GM12878 (cell line): ENCODE results near the gene SCARB2. TPM values are rescaled to one million over a fixed set of nuclear protein-coding genes. Genes with fewer than 3 reads are reported as not detected.

Source experiments
- ATAC-seq: fragments of 200-7000 bp; cut with Tn5 transposase; 3 replicates; pipeline ENCODE4 v1.9.1; 2020; ENCODE audit warnings: mild to moderate bottlenecking, moderate library complexity
- BruUV-seq: library from RNA; stranded (reverse); fragments of 400-500 nt; replicated peaks from 2 replicates; lab custom pipeline; 2021; lab: Mats Ljungman, UMichigan
- CTCF ChIA-PET: fragments of 300-600 bp; sonication (Branson Sonifier 250); formaldehyde crosslinking; extraction: SDS; loops from one replicate; lab custom pipeline; 2021; ENCODE audit warnings: inconsistent platforms; lab: Yijun Ruan, JAX
- POLR2A ChIA-PET: fragments of 350-600 bp; formaldehyde crosslinking; extraction: SDS; loops from one replicate; lab custom pipeline; 2021; ENCODE audit warnings: inconsistent platforms; lab: Charles Lee
- RAD21 ChIA-PET: fragments of 300-600 bp; sonication (Branson Sonifier 250); formaldehyde crosslinking; loops from one replicate; lab custom pipeline; 2023; ENCODE audit warnings: antibody characterized with exemption; ENCODE audit not compliant: unreplicated experiment; lab: Charles Lee
- SMC1A ChIA-PET: fragments of 300-600 bp; sonication (Branson Sonifier 250); formaldehyde crosslinking; loops from one replicate; lab custom pipeline; 2023; ENCODE audit not compliant: unreplicated experiment, uncharacterized antibody; lab: Charles Lee
- DNase-seq: peaks from one replicate; pipeline ENCODE4 v3.0.0-alpha.2; 2011; ENCODE audit warnings: low read depth, low spot score
- FAIRE-seq: peaks from 3 replicates; lab custom pipeline; 2011; peaks lifted over from hg19 to GRCh38; lab: Jason Lieb, UNC
- H2AFZ ChIP-seq: 2 replicates; pipeline ENCODE4 v1.6.0; 2011; ENCODE audit warnings: low read depth, low read length, control low read depth; ENCODE audit not compliant: control insufficient read depth
- H3K27ac ChIP-seq: 2 replicates; pipeline ENCODE4 v1.5.1; 2011; ENCODE audit warnings: control low read depth; ENCODE audit not compliant: control insufficient read depth, insufficient read depth
- H3K27me3 ChIP-seq, 2 experiments: replicated peaks in 1 of 2; 2 replicates each; pipeline versions ENCODE4 v1.6.0 to v1.6.1; 2011; ENCODE audit warnings: low read length in 1 of 2; ENCODE audit not compliant: control insufficient read depth in 2 of 2, insufficient read depth in 2 of 2
- H3K36me3 ChIP-seq, 2 experiments: 2 replicates each; pipeline ENCODE4 v1.5.1; 2011; ENCODE audit warnings: low read length in 1 of 2; ENCODE audit not compliant: control insufficient read depth in 2 of 2, insufficient read depth in 2 of 2
- H3K4me1 ChIP-seq: 2 replicates; pipeline ENCODE4 v1.6.1; 2011; ENCODE audit warnings: mild to moderate bottlenecking, low read length, moderate library complexity, mixed read lengths; ENCODE audit not compliant: control insufficient read depth, insufficient read depth
- H3K4me2 ChIP-seq: 2 replicates; pipeline ENCODE4 v1.6.0; 2011; ENCODE audit warnings: control low read depth; ENCODE audit not compliant: control insufficient read depth, insufficient read depth
- H3K4me3 ChIP-seq: fragments of 200-600 bp; sonication (generic); 2 replicates; pipeline ENCODE4 v1.5.1; 2016
- H3K79me2 ChIP-seq: 2 replicates; pipeline ENCODE4 v1.6.0; 2011; ENCODE audit warnings: low read length; ENCODE audit not compliant: control insufficient read depth, insufficient read depth
- H3K9ac ChIP-seq: 2 replicates; pipeline ENCODE4 v1.8.0; 2011; ENCODE audit warnings: low read length, control low read depth, mixed read lengths; ENCODE audit not compliant: control insufficient read depth, insufficient read depth
- H3K9me3 ChIP-seq: replicated peaks from 3 replicates; pipeline ENCODE4 v1.5.1; 2011; ENCODE audit warnings: mild to moderate bottlenecking, low read length; ENCODE audit not compliant: control insufficient read depth, insufficient read depth
- H4K20me1 ChIP-seq: 2 replicates; pipeline ENCODE4 v1.6.0; 2011; ENCODE audit not compliant: control insufficient read depth, insufficient read depth
- BRCA1 ChIP-seq: IDR thresholded peaks from 2 replicates; pipeline ENCODE4 v1.6.1; 2011; ENCODE audit warnings: low read depth, low read length, improper control_type of control experiment
- CBX3 ChIP-seq: fragments of 200-600 bp; sonication (generic); IDR thresholded peaks from 2 replicates; pipeline ENCODE4 v1.6.1; 2016; ENCODE audit warnings: low read depth, borderline replicate concordance
- EGR1 ChIP-seq, 2 experiments: IDR thresholded peaks; 1 replicate in 1 of 2; 2 replicates in 1 of 2; pipeline ENCODE4 v1.6.1; 2011 to 2012; ENCODE audit warnings: low read depth in 2 of 2, low read length in 2 of 2, borderline replicate concordance in 1 of 2, mild to moderate bottlenecking in 1 of 2, moderate library complexity in 1 of 2
- HDAC2 ChIP-seq: fragments of 200-600 bp; sonication (generic); IDR thresholded peaks from 2 replicates; pipeline ENCODE4 v1.6.1; 2017
- KLF5 ChIP-seq: fragments of 450-650 bp; IDR thresholded peaks from 2 replicates; pipeline ENCODE4 v1.6.1; 2014; ENCODE audit warnings: mild to moderate bottlenecking; ENCODE audit not compliant: partially characterized antibody
- MEF2B ChIP-seq: fragments of 450-650 bp; IDR thresholded peaks from 2 replicates; pipeline ENCODE4 v1.6.1; 2018; ENCODE audit warnings: mild to moderate bottlenecking, moderate library complexity; ENCODE audit not compliant: partially characterized antibody, poor library complexity, severe bottlenecking
- POU2F2 ChIP-seq: IDR thresholded peaks from 3 replicates; pipeline ENCODE4 v1.6.1; 2011; ENCODE audit warnings: low read depth, mild to moderate bottlenecking, low read length, borderline replicate concordance
- RAD51 ChIP-seq: fragments of 450-650 bp; IDR thresholded peaks from 2 replicates; pipeline ENCODE4 v1.6.1; 2016; ENCODE audit warnings: moderate library complexity, mild to moderate bottlenecking, inconsistent platforms
- RFX5 ChIP-seq: IDR thresholded peaks from 2 replicates; pipeline ENCODE4 v1.6.1; 2011; ENCODE audit warnings: low read depth, low read length, improper control_type of control experiment
- SREBF1 ChIP-seq: IDR thresholded peaks from 2 replicates; pipeline ENCODE4 v1.6.1; 2012; ENCODE audit warnings: mild to moderate bottlenecking, low read length
- YY1 ChIP-seq: IDR thresholded peaks from 2 replicates; pipeline ENCODE4 v1.6.1; 2011; ENCODE audit warnings: low read depth, mild to moderate bottlenecking, low read length
- ZNF217 ChIP-seq: fragments of 450-650 bp; IDR thresholded peaks from 2 replicates; pipeline ENCODE4 v1.6.1; 2017; ENCODE audit warnings: antibody characterized with exemption, mild to moderate bottlenecking
- whole genome bisulfite sequencing: methylation state at CpG from one replicate; pipeline ENCODE4 v1.1.6; 2016; ENCODE audit warnings: low lambda C conversion rate; ENCODE audit not compliant: insufficient replicate concordance, insufficient coverage; ENCODE audit errors: missing lambda C conversion rate; 5-methylcytosine and 5-hydroxymethylcytosine counted together
- in situ Hi-C: fragments of 300-500 bp; cut with MboI; formaldehyde crosslinking; loops from 9 replicates; pipeline ENCODE4 v1.14.3; 2018; ENCODE audit warnings: mixed read lengths
- intact Hi-C: fragments of 100-400 bp; cut with micrococcal nuclease; formaldehyde crosslinking; loops from one replicate; pipeline ENCODE4 v1.14.2; 2022; ENCODE audit not compliant: unreplicated experiment
- polyA plus RNA-seq, 11 experiments: library from polyadenylated mRNA; depleted of rRNA in 4 of 11; unstranded in 6 of 11; stranded (reverse) in 5 of 11; fragments of >200 nt; fragmentation: Nextera tagmentation in 4 of 11; fragmentation: Illumina TruSeq in 1 of 11; extraction: Ambion mirVana in 4 of 11; extraction: Trizol in 1 of 11; gene quantifications; 1 replicate in 1 of 11; 2 replicates in 10 of 11; pipeline versions ENCODE4 v1.2.1 to v1.2.3, GENCODE V29; 2011 to 2016; ENCODE audit warnings: inconsistent platforms in 2 of 11, missing spikeins in 2 of 11, low read depth in 1 of 11
- total RNA-seq, 4 experiments: library from RNA; depleted of rRNA in 3 of 4; stranded (reverse); fragments of >200 nt in 3 of 4; fragmentation: Illumina TruSeq in 1 of 4; extraction: Trizol in 1 of 4; gene quantifications; 2 replicates each; pipeline versions ENCODE4 v1.2.1 to v1.2.3, GENCODE V29; 2013 to 2021
- TF ChIP-seq, protein P1 (sequence below): fragments of 450-650 bp; IDR thresholded peaks from 2 replicates; pipeline ENCODE4 v1.6.1; 2017; ENCODE audit warnings: mild to moderate bottlenecking
- TF ChIP-seq, protein P2 (sequence below): fragments of 450-650 bp; IDR thresholded peaks from 2 replicates; pipeline ENCODE4 v1.6.1; 2017; ENCODE audit warnings: low read depth, mild to moderate bottlenecking, moderate library complexity
- TF ChIP-seq, protein P3 (sequence below): fragments of 150-350 bp; IDR thresholded peaks from 2 replicates; pipeline ENCODE4 v1.6.1; 2016; ENCODE audit warnings: low read depth, low read length
- TF ChIP-seq, protein P4 (sequence below), 3 experiments: IDR thresholded peaks in 2 of 3; conservative IDR thresholded peaks in 1 of 3; 2 replicates each; pipeline ENCODE4 v1.5.1; 2011; ENCODE audit warnings: low read depth in 3 of 3, low read length in 3 of 3, mild to moderate bottlenecking in 3 of 3, control low read depth in 2 of 3, moderate library complexity in 2 of 3, inconsistent platforms in 1 of 3, mixed read lengths in 1 of 3; ENCODE audit not compliant: control insufficient read depth in 2 of 3, insufficient read depth in 1 of 3; ENCODE audit errors: extremely low read depth in 1 of 3

SCARB2 gene
- total and polyA plus RNA-seq, 10 of the 15 experiments (the other 5 are each of a cell fraction or from before 2014, with no cell fraction given), result 2.1 to 11.7 (median 9.5) TPM

DNA sequence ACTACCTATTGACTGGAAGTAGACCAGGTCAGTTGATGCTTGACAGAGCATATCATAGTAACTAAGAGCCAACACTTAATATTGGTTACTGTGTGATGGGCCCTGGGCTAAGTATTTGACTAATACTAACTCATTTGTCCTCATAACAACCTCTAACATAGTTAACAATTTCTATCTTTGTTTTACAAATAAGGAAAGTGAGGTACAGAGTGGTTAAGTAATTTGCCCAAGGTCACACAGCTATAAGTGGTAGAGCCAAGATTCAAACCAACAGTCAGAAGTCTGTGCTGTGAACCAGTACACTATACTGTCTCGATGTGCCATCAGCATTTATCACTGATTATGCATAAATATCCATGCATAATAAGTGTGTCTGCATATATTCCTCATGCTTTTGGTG lies 38.3 kb downstream of the SCARB2 start:
- ChIA-PET RAD21 (no interaction called here), CTCF (interaction anchor here (7.8 kb wide), 1 partner anchor 201 kb away, joined by 214 read pairs; no protein-coding TSS in a partner anchor), SMC1A (interaction anchor here (1.0 to 1.1 kb wide), 2 partner anchors 201 to 330 kb away, joined by 4 to 5 read pairs; no protein-coding TSS in a partner anchor), POLR2A (no interaction called here)
- DNase-seq (no peak), ATAC-seq (no peak), FAIRE-seq (no peak)
- Histone ChIP-seq H3K4me3 (no peak overlapping the region), H3K79me2 (no peaks in the 10 kb centered on the region), H3K4me1 (no peaks in the 10 kb centered on the region), H3K4me2 (no peak overlapping the region), H3K27ac (no peak overlapping the region), H3K27me3 (no peaks in the 10 kb centered on the region), H3K9ac (no peak overlapping the region), H4K20me1 (no peaks in the 10 kb centered on the region), H3K36me3 (peaks cover 0 to 6% of the 10 kb centered on the region in 2 experiments; a peak in 2 of 4 replicates), H3K9me3 (no peaks in the 10 kb centered on the region), H2AFZ (no peak overlapping the region)
- intact Hi-C loops, result loop anchor here (5.0 kb wide), 1 partner anchor 257 kb away; no protein-coding TSS in a partner anchor
- in situ Hi-C loops, result loop anchor here (5.0 kb wide), 1 partner anchor 332 kb away; no protein-coding TSS in a partner anchor
- WGBS, result 70% methylated on average over 1 of the region's 1 CpG
- BruUV-seq, result no TSS peak
- TF ChIP-seq, protein P1, sequence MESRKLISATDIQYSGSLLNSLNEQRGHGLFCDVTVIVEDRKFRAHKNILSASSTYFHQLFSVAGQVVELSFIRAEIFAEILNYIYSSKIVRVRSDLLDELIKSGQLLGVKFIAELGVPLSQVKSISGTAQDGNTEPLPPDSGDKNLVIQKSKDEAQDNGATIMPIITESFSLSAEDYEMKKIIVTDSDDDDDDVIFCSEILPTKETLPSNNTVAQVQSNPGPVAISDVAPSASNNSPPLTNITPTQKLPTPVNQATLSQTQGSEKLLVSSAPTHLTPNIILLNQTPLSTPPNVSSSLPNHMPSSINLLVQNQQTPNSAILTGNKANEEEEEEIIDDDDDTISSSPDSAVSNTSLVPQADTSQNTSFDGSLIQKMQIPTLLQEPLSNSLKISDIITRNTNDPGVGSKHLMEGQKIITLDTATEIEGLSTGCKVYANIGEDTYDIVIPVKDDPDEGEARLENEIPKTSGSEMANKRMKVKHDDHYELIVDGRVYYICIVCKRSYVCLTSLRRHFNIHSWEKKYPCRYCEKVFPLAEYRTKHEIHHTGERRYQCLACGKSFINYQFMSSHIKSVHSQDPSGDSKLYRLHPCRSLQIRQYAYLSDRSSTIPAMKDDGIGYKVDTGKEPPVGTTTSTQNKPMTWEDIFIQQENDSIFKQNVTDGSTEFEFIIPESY, result no peak
- TF ChIP-seq YY1, result no peak
- TF ChIP-seq POU2F2, result no peak
- TF ChIP-seq, protein P2, sequence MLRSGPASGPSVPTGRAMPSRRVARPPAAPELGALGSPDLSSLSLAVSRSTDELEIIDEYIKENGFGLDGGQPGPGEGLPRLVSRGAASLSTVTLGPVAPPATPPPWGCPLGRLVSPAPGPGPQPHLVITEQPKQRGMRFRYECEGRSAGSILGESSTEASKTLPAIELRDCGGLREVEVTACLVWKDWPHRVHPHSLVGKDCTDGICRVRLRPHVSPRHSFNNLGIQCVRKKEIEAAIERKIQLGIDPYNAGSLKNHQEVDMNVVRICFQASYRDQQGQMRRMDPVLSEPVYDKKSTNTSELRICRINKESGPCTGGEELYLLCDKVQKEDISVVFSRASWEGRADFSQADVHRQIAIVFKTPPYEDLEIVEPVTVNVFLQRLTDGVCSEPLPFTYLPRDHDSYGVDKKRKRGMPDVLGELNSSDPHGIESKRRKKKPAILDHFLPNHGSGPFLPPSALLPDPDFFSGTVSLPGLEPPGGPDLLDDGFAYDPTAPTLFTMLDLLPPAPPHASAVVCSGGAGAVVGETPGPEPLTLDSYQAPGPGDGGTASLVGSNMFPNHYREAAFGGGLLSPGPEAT, result no peak
- no peak for TF ChIP-seq ZNF217
- no peak for TF ChIP-seq RAD51
- TF ChIP-seq SREBF1, result no peak
- no peak for TF ChIP-seq BRCA1
- no peak for TF ChIP-seq EGR1 (IDR thresholded peaks at IDR 0.05; ENCODE audit: borderline replicate concordance in 1 of 2, low read depth in 2 of 2, low read length in 2 of 2)
- no peak for TF ChIP-seq HDAC2
- TF ChIP-seq, protein P3, sequence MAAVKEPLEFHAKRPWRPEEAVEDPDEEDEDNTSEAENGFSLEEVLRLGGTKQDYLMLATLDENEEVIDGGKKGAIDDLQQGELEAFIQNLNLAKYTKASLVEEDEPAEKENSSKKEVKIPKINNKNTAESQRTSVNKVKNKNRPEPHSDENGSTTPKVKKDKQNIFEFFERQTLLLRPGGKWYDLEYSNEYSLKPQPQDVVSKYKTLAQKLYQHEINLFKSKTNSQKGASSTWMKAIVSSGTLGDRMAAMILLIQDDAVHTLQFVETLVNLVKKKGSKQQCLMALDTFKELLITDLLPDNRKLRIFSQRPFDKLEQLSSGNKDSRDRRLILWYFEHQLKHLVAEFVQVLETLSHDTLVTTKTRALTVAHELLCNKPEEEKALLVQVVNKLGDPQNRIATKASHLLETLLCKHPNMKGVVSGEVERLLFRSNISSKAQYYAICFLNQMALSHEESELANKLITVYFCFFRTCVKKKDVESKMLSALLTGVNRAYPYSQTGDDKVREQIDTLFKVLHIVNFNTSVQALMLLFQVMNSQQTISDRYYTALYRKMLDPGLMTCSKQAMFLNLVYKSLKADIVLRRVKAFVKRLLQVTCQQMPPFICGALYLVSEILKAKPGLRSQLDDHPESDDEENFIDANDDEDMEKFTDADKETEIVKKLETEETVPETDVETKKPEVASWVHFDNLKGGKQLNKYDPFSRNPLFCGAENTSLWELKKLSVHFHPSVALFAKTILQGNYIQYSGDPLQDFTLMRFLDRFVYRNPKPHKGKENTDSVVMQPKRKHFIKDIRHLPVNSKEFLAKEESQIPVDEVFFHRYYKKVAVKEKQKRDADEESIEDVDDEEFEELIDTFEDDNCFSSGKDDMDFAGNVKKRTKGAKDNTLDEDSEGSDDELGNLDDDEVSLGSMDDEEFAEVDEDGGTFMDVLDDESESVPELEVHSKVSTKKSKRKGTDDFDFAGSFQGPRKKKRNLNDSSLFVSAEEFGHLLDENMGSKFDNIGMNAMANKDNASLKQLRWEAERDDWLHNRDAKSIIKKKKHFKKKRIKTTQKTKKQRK, result no peak
- TF ChIP-seq, protein P4, sequence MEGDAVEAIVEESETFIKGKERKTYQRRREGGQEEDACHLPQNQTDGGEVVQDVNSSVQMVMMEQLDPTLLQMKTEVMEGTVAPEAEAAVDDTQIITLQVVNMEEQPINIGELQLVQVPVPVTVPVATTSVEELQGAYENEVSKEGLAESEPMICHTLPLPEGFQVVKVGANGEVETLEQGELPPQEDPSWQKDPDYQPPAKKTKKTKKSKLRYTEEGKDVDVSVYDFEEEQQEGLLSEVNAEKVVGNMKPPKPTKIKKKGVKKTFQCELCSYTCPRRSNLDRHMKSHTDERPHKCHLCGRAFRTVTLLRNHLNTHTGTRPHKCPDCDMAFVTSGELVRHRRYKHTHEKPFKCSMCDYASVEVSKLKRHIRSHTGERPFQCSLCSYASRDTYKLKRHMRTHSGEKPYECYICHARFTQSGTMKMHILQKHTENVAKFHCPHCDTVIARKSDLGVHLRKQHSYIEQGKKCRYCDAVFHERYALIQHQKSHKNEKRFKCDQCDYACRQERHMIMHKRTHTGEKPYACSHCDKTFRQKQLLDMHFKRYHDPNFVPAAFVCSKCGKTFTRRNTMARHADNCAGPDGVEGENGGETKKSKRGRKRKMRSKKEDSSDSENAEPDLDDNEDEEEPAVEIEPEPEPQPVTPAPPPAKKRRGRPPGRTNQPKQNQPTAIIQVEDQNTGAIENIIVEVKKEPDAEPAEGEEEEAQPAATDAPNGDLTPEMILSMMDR (IDR thresholded peaks at IDR 0.05 in 2 of 3, conservative IDR thresholded peaks at IDR 0.05 in 1 of 3; ENCODE audit: control insufficient read depth in 2 of 3, extremely low read depth in 1 of 3, insufficient read depth in 1 of 3, low read depth in 3 of 3, low read length in 3 of 3), result no peak
- TF ChIP-seq CBX3, result no peak
- TF ChIP-seq KLF5, result no peak
- no peak for TF ChIP-seq RFX5
- no peak for TF ChIP-seq MEF2B
